ENCODE results near the gene DUT.

- TF ChIP-seq EZH2 (IDR thresholded peaks at IDR 0.05; ENCODE audit: insufficient read depth, poor library complexity, severe bottlenecking) (no peak), EZH2phosphoT487 (IDR thresholded peaks at IDR 0.05; ENCODE audit: insufficient read depth, low read depth) (no peak)
These were observed 40.3 kb downstream of the DUT start for GRCh38 chr15:48371550-48371949.
